DND-41 (cell line): ENCODE data around the gene KIF2C.
A peak's percentile ranks its signal among the peaks of the same experiment; 100 is the strongest.
"Not testable (repeated sequence)": the region's sequence is repeated elsewhere in the genome, so short reads cannot be mapped to it uniquely, and the experiment has no call there.

Experiments used
- ATAC-seq: fragments of 200-7000 bp; cut with Tn5 transposase; 3 replicates; pipeline ENCODE4 v1.9.1; 2021; ENCODE audit warnings: low read depth; ENCODE audit not compliant: insufficient read depth
- DNase-seq: peaks from one replicate; pipeline ENCODE4 v3.0.0-alpha.2; 2020
- H2AFZ ChIP-seq: 2 replicates; pipeline ENCODE4 v1.6.0; 2012; ENCODE audit warnings: low read depth, low read length
- H3K27ac ChIP-seq: 2 replicates; pipeline ENCODE4 v1.5.1; 2012; ENCODE audit warnings: low read length, inconsistent platforms
- H3K27me3 ChIP-seq: fragments of 200-600 bp; sonication (generic); 2 replicates; pipeline ENCODE4 v1.6.0; 2012; ENCODE audit warnings: low read length, mild to moderate bottlenecking, inconsistent platforms; ENCODE audit not compliant: insufficient read depth, poor library complexity
- H3K36me3 ChIP-seq: 2 replicates; pipeline ENCODE4 v1.5.1; 2012; ENCODE audit warnings: low read length, inconsistent platforms; ENCODE audit not compliant: insufficient read depth
- H3K4me1 ChIP-seq: 2 replicates; pipeline ENCODE4 v1.5.1; 2012; ENCODE audit warnings: mild to moderate bottlenecking, low read length; ENCODE audit not compliant: insufficient read depth
- H3K4me2 ChIP-seq: 2 replicates; pipeline ENCODE4 v1.6.0; 2012; ENCODE audit warnings: mild to moderate bottlenecking, moderate library complexity, low read length, inconsistent platforms; ENCODE audit not compliant: insufficient read depth
- H3K4me3 ChIP-seq, 2 experiments: fragments of 200-600 bp in 1 of 2; shearing (Covaris generic) in 1 of 2; 2 replicates each; pipeline ENCODE4 v1.5.1; 2012 to 2016; ENCODE audit warnings: inconsistent platforms in 2 of 2, low read length in 2 of 2, mild to moderate bottlenecking in 2 of 2, low read depth in 1 of 2, moderate library complexity in 1 of 2
- H3K79me2 ChIP-seq: 2 replicates; pipeline ENCODE4 v1.6.0; 2012; ENCODE audit warnings: low read length, inconsistent platforms; ENCODE audit not compliant: insufficient read depth
- H3K9ac ChIP-seq: 2 replicates; pipeline ENCODE4 v1.6.0; 2012; ENCODE audit warnings: low read depth, mild to moderate bottlenecking, inconsistent platforms, low read length, moderate library complexity
- H3K9me3 ChIP-seq: 2 replicates; pipeline ENCODE4 v1.5.1; 2012; ENCODE audit warnings: low read length, moderate library complexity, mild to moderate bottlenecking, inconsistent platforms; ENCODE audit not compliant: insufficient read depth, severe bottlenecking
- H4K20me1 ChIP-seq: 2 replicates; pipeline ENCODE4 v1.6.0; 2012; ENCODE audit warnings: low read length; ENCODE audit not compliant: insufficient read depth
- CTCF ChIP-seq: IDR thresholded peaks from 2 replicates; pipeline ENCODE4 v1.5.1; 2012; ENCODE audit warnings: borderline replicate concordance, low read length, moderate library complexity, mild to moderate bottlenecking; ENCODE audit not compliant: poor library complexity, severe bottlenecking; ENCODE audit errors: extremely low read depth
- EZH2 ChIP-seq: IDR thresholded peaks from 3 replicates; pipeline ENCODE4 v1.6.1; 2012; ENCODE audit warnings: borderline replicate concordance, low read depth, mild to moderate bottlenecking, moderate library complexity, low read length, inconsistent platforms; ENCODE audit not compliant: severe bottlenecking

Gene KIF2C

GRCh38 chr1:44811234-44811633, 71.6 kb downstream of the KIF2C start:
- Histone ChIP-seq H3K4me1 (peaks cover 44% of the 10 kb centered on the region), H3K27ac (no peak overlapping the region), H3K4me2 (no peak overlapping the region), H3K79me2 (no peaks in the 10 kb centered on the region), H4K20me1 (no peaks in the 10 kb centered on the region), H3K9me3 (no peaks in the 10 kb centered on the region), H3K36me3 (no peaks in the 10 kb centered on the region), H3K9ac (no peak overlapping the region), H3K27me3 (no peaks in the 10 kb centered on the region), H2AFZ (no peak overlapping the region), H3K4me3 (no peak overlapping the region)
- no peak for ATAC-seq
- TF ChIP-seq EZH2 (no peak), CTCF (no peak)
- DNase-seq = no peak

- H3K4me2 ChIP-seq = peak overlapping the region; percentile 76
- peak overlapping the region; percentile 85 for H2AFZ ChIP-seq
- H3K4me1 ChIP-seq = peaks cover 50% of the 10 kb centered on the region
- H4K20me1 ChIP-seq = no peaks in the 10 kb centered on the region
- no peaks in the 10 kb centered on the region for H3K36me3 ChIP-seq
- no peaks in the 10 kb centered on the region for H3K27me3 ChIP-seq
- peak overlapping the region; percentile 63 for H3K9ac ChIP-seq
- no peak for DNase-seq
- no peaks in the 10 kb centered on the region for H3K79me2 ChIP-seq
- no peak for ATAC-seq
- no peaks in the 10 kb centered on the region for H3K9me3 ChIP-seq
- H3K27ac ChIP-seq = peak overlapping the region; percentile 77; the same call in 1 of the 2 replicates
- peak overlapping the region in 1 of 2 experiments; percentile 57; a peak in 3 of 4 replicates for H3K4me3 ChIP-seq
- TF ChIP-seq EZH2 (no peak), CTCF (no peak)
Measured at GRCh38 chr1:44812822-44813543, 73.3 kb downstream of the KIF2C start.

GRCh38 chr1:44815926-44816325, 76.3 kb downstream of the KIF2C start:
- H3K27me3 ChIP-seq, ATAC-seq, H3K4me3 ChIP-seq, H3K9ac ChIP-seq, H3K9me3 ChIP-seq, H4K20me1 ChIP-seq, H2AFZ ChIP-seq, H3K4me2 ChIP-seq, DNase-seq, H3K36me3 ChIP-seq, H3K79me2 ChIP-seq, H3K27ac ChIP-seq: not testable (repeated sequence)
- peaks cover 52% of the 10 kb centered on the region for H3K4me1 ChIP-seq

GRCh38 chr1:44817307-44817706, 77.7 kb downstream of the KIF2C start:
- Histone ChIP-seq H3K9me3 (no peaks in the 10 kb centered on the region), H4K20me1 (no peaks in the 10 kb centered on the region), H3K27me3 (no peaks in the 10 kb centered on the region), H3K36me3 (no peaks in the 10 kb centered on the region), H3K4me1 (peaks cover 53% of the 10 kb centered on the region), H3K4me3 (no peak overlapping the region), H3K27ac (no peak overlapping the region), H3K79me2 (no peaks in the 10 kb centered on the region), H2AFZ (no peak overlapping the region), H3K4me2 (peak overlapping the region; percentile 21; the same call in 1 of the 2 replicates), H3K9ac (no peak overlapping the region)
- ATAC-seq (no peak), DNase-seq (no peak)
- TF ChIP-seq CTCF = no peak
- TF ChIP-seq EZH2 = no peak
